8988T (cell line): Measurements from ENCODE around the gene RGL1.

Source experiments
- DNase-seq: peaks from one replicate; pipeline ENCODE4 v3.0.0; 2011

Gene RGL1

DNA sequence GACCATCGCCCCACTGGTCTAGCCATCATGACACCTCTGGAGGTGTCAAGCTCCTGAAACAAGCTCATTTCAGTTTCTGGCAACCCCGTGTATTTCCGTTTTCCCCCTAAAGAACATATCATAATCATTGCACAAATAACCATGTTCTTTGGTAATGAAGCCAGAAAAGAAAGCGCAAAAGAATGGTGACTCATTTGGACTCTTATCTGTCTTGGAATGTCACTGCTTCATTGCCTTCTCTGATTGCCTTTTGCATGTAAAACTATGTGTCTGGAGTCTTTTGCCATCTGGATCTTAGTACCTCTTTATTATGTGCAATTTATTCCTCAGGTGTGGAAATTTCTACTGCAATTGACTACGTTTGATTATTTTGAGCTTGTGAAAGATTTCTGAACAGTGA is 122.1 kb downstream of the RGL1 start:
- no peak for DNase-seq

DNA sequence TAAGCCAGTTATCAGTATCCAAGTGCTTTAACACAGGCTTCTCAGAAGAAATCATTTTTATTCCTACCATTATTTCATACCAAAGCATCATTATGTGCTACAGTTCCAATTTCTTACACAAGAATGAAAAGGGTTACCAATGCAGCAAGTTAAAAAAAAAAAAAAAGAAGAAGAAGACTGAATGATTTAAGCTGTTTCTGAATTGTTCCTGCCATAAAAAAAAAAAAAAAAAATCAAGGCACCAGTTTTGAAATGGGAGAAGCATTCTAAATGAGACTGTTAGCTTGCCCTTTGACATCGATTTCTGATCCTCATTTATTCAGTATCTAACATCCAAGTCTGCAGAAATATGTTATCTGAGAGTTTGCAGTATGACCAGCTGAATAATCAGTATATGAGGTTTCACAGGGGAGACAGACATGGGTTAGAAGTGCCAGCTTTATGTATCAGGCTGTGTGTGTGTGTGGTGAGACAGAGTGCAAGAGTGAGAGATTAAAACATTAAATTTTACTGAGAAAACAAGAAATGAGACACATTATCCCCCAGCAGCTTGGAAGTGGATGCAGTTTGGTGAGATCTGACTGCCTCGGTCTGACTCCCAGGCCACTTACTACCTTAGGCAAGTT is 126.8 kb downstream of the RGL1 start:
- no peak for DNase-seq

DNA sequence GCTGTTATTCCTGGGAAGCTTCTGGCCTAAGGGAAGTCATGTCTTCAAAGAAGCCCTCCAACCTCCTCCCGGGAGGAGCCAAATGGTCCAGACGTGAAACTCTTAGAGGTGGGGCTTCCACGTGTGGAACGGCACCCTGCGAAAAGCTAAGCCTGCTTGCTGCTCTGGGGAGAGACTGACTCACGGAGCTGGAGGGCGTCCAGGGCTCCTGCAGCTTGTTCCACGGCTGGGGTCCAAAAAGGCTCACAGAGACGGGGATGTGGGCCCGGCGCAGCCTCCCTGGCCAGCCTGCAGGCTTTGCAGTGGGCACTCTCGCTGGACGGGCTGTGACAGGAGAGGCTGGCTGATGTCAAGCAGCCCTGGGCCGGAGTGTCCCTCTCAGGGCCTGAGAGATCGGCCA is 127.5 kb downstream of the RGL1 start:
- DNase-seq, result no peak

GRCh38 chr1:183933528-183934179 is 128.7 kb downstream of the RGL1 start:
- no peak for DNase-seq

DNA sequence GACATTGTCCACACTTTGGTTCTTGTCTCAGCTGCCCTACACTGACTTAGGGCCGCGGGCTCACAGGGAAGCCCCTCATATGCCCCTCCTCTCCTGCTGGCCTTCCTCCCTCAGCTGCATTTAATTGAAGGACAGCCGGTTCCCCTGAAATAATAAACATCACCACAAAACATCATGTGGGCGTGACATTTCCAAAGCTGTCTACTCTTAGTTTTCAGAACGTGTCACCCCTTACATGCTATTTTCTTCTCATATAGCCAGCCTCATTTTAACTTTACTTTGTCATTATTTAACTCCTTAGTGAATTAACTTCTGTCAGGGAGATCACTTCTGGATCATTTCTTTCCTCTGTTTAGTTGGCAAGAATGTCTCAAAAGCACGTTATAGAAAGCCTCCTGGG is 129.4 kb downstream of the RGL1 start:
- no peak for DNase-seq

DNA sequence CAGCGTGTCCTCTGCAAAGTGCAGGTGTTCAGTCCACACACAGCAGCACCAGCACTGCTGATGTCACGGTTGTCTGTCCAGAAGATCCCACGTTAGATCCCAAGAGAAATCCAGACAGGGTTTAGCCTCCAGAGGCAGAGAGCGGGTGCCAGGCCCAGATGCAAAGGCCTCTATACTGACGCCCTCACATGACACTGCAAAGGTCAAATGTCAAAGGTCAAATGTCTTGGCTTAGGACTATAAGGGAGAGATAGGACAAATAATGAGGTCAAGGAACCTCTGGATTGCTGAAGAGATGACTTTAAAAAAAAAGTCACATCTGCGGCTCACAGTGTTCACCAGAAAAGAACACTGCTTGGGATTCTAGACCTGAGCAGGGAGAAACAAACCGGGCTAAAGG is 131.1 kb downstream of the RGL1 start:
- no peak for DNase-seq

DNA sequence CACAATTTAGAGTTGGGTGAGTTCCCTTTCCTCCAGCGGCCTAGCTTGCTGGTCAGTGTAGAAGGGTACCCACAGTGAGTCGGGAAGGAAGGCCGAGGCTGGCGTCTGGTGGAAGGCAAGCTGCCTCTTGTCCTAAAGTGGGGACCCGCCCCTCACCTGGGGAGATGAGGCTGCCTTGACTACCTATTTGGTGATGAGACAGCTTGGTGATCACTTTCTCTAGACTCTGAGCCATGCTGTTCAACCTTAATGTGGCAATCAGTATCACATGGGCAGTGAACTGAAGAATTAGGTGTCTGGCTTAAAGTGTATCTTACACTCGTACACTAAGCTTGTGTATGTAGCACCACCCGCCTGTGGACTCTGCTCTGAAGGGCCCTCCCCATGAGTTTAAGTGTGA is 131.9 kb downstream of the RGL1 start:
- DNase-seq, result no peak

DNA sequence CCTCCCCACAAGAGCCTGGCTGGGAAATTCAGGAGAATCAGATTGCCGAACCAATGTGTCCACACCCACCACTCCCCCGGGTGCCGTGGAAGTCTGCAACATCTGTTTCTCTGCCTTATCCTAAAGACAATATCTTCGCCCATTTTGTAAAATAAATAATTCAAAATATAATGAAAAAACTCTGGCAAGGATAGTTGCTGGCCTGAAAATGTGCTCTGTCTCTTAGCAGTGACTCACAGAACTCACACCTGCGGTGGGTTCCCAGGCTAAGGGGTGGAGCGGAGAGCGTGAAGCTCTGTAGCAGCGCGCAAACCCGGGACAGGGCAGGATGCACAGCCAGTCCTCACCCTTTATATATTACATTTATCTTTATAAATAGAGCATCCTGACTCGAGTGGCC is 132.7 kb downstream of the RGL1 start:
- DNase-seq, result no peak

GRCh38 chr1:183941001-183941400 is 136.1 kb downstream of the RGL1 start:
- no peak for DNase-seq

GRCh38 chr1:183942933-183943693 is 138.2 kb downstream of the RGL1 start:
- DNase-seq, result no peak

DNA sequence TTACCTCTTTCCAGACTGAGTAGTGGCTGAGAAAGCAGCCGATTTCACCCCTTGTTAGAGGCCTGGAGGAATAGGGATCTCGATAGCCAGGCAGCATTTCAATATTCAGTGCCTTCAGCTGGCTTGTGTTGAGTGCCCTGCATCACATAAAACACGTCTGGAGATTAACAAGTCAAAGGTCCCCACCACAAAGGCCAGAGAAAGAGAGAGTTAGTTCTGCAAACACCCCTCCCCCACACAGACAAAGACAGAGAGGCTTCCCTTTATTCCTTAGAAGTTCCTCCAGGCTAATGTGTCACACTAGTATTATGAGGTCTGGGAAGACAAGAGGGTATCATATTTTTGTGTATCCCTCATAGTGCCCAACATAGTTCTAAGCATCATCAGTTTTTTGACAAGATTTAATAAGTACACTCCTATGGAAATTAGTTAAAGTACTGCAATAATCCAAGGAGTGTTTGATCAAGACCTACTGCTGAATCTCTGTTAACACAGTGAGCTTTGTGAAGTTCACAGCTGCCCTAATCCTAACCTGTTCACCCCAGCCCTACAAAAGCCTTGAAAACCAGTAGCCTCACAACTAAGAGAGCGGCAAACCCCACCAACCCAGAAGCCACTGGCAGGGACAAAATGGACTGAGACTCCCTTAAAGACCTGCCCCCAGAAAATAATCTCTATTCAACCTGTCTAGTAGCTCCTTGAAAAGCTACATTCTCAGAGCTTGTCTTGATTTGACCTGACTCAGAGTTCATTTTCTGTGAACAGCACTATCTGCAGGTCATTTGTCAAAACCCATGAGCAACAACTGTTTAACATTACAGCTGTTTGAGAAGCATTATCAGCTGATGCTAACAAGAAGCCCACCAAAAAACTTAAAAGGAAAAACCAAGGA is 140.8 kb downstream of the RGL1 start:
- DNase-seq, result no peak

DNA sequence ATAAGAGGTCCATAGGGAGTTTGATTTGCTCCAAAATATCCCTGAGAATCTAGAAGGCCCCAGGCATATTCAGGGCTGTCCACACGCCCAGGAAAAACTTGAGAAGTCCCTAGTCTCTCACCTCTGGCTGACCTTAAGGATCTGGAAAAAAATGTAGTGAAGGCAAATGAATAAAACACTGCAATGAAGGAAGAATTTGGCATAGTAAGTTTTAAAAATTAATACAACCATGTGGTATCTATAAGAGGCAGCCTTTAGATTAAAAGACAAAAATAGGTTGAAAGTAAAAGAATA is 141.3 kb downstream of the RGL1 start:
- DNase-seq, result no peak

- no peak for DNase-seq
These were observed 143.1 kb downstream of the RGL1 start for GRCh38 chr1:183947988-183948387.

DNA sequence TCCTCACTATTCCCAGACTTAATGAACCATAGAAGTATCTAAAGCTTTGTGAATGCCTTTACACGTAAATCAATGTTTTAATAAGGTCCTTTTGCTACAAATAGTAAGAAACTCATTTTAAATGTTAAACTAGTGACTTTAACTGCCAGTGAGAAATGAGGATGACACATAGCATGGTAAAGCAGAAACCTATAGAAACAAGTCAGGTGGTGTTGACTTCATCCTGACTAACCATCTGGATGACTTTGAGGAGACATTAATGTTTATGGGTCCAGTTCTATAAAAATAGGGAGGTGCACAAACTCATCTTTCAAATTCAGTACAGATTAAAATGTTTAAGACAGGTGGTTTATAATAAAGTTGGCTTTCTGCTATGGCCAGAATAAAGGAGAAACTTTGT is 147.2 kb downstream of the RGL1 start:
- no peak for DNase-seq

- no peak for DNase-seq
These were observed 148.1 kb downstream of the RGL1 start for GRCh38 chr1:183953031-183953430.

GRCh38 chr1:183954496-183954895 is 149.6 kb downstream of the RGL1 start:
- DNase-seq, result no peak

- DNase-seq, result no peak
These were observed 151.8 kb downstream of the RGL1 start for GRCh38 chr1:183956559-183957188.

- no peak for DNase-seq
These were observed 152.4 kb downstream of the RGL1 start for GRCh38 chr1:183957216-183957830.

- no peak for DNase-seq
These were observed 154.0 kb downstream of the RGL1 start for GRCh38 chr1:183958958-183959357.

DNA sequence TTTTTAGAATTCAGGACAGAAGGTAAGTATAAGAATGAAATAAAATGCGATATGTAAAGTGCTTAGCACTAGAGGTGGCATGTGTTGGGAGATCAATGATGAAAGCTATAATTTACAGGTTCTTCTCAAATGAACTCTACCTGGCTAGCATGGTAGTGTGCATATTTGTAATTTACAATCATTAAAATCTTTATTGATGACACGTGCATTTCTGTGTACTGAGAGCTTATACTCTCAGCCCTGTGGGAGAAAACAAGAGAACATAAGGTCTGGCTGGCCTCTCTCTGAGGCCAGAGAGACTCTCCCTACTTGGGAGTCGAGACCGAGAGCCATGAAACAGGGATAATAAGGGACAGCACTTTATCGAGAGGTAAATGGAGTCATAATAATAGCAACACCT is 156.2 kb downstream of the RGL1 start:
- no peak for DNase-seq

DNA sequence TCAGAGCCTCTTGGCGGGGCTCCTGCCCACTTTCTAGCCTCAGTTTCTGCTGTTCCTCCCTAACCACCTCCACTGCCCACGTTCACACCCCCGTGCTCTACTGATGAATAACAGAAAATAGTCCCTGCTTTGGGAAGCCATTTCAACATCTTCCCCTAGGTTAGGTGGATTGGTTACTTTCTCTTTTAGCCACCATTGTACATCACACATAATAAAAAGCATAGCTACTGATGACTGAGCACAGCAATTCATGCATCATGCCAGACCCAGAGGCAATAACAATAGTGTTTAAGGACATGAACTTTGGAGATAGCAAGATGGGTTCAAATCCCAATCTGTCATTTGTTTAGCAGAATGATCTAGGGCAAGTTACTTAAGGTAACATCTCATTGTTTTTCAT is 158.0 kb downstream of the RGL1 start:
- DNase-seq, result no peak

GRCh38 chr1:183965726-183966125 is 160.8 kb downstream of the RGL1 start:
- DNase-seq, result no peak

- DNase-seq, result no peak
These were observed 161.6 kb downstream of the RGL1 start for GRCh38 chr1:183966487-183966886.
